HG02870 (cell line): ENCODE results near the gene HOXC13.

Experiments
- ATAC-seq: cut with Tn5 transposase; IDR thresholded peaks from one replicate; pipeline ENCODE4 v1.9.1; 2021; ENCODE audit warnings: mild to moderate bottlenecking, moderate library complexity; ENCODE audit not compliant: unreplicated experiment

Gene HOXC13

GRCh38 chr12:53981634-53982565, 43.3 kb downstream of the HOXC13 start:
- ATAC-seq = no peak

GRCh38 chr12:53982648-53983567, 44.3 kb downstream of the HOXC13 start:
- no peak for ATAC-seq

GRCh38 chr12:53983568-53983949, 44.9 kb downstream of the HOXC13 start:
- ATAC-seq = no peak

GRCh38 chr12:53983950-53984572, 45.4 kb downstream of the HOXC13 start:
- no peak for ATAC-seq

- no peak for ATAC-seq
Measured at GRCh38 chr12:53984901-53985691, 46.5 kb downstream of the HOXC13 start, which contains the start of gene HOXC10. Gene HOXC10 (plus strand): TSS chr12:53985146. CDS start chr12:53985260, 114 bp downstream.

GRCh38 chr12:53985692-53985993, 47.0 kb downstream of the HOXC13 start:
- ATAC-seq = no peak

GRCh38 chr12:53985994-53986685, 47.5 kb downstream of the HOXC13 start:
- no peak for ATAC-seq

GRCh38 chr12:53986686-53987483, 48.3 kb downstream of the HOXC13 start:
- no peak for ATAC-seq

GRCh38 chr12:53987787-53988230, 49.2 kb downstream of the HOXC13 start:
- no peak for ATAC-seq

GRCh38 chr12:53988541-53989226, 50.1 kb downstream of the HOXC13 start:
- ATAC-seq = no peak

- ATAC-seq = no peak
Measured at GRCh38 chr12:53989227-53990113, 50.8 kb downstream of the HOXC13 start.

- no peak for ATAC-seq
Measured at GRCh38 chr12:53990311-53991076, 51.9 kb downstream of the HOXC13 start.

- ATAC-seq = no peak
Measured at GRCh38 chr12:53991077-53991460, 52.4 kb downstream of the HOXC13 start.

- ATAC-seq = no peak
Measured at GRCh38 chr12:53992377-53992889, 53.8 kb downstream of the HOXC13 start.

GRCh38 chr12:53993162-53994008, 54.8 kb downstream of the HOXC13 start:
- no peak for ATAC-seq

- ATAC-seq = no peak
Measured at GRCh38 chr12:53994009-53994263, 55.3 kb downstream of the HOXC13 start.
